Stimulated activated CD8-positive, alpha-beta memory T cell treated with anti-CD3 and anti-CD28 coated beads, Interleukin-2, amount 100 ng/mL, for 48 hours (primary cell): ENCODE measurements around the gene PPP2R5C.

ENCODE experiments used
- DNase-seq, 2 donors: peaks; one replicate each; pipeline ENCODE4 v3.0.0-alpha.2; 2020; ENCODE audit warnings: low read depth in 2 of 2

The PPP2R5C gene

DNA sequence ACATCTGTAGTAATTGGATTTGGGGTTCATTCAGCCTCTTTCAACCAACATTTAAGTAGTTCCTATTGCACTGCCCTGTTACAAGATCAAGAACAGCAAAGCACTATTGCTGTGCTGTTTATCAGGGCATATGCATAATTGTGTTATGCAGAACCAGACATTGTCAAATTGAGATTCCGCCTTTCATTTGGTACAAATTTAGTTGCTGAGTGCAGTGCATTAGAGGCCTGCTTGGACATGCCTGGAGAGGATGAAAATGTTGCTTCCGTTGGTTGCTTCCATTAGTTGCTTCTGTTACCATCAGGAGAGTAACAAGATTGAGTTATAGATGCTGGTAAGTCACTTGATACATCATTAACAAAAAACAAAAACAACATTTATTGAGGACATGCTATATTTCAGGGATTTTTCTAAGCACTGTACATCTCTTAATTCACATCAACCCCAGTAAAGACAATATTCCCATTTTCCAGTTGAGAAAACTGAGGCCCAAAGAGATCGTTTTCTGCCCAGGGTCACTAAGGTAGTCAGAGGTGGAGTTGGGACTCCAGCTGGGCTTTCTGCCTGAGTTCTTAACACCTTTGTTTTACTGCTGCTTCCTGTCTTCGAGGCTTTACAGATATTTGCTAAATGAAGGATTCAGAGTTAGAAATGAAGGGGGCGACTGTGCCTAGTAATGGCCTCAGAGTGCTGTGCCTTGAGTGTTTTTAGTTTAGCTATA, 79.3 kb downstream of the PPP2R5C start:
- DNase-seq, result no peak

DNA sequence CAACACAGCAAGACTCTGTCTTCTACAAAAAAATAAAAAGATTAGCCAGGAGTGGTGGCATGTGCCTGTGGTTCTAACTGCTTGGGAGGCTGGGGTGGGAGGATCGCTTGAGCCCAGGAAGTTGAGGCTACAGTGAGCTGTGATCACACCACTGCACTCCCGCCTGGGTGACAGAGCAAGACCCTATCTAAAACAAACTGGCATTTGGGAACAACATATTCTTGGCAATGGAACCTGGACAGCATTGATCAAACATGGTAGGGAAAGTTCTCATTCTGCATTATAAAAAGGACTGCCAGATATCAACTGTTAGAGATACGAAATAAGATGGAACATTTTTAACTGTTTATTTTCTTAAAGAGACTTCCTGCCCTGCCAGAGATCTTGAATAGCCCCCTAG, 81.5 kb downstream of the PPP2R5C start:
- no peak for DNase-seq

- peak in 1 of 2 donors; percentile 42 for DNase-seq
Observed at GRCh38 chr14:101843665-101844064, 82.2 kb downstream of the PPP2R5C start.

GRCh38 chr14:101844219-101844618, 82.7 kb downstream of the PPP2R5C start:
- DNase-seq, result no peak

DNA sequence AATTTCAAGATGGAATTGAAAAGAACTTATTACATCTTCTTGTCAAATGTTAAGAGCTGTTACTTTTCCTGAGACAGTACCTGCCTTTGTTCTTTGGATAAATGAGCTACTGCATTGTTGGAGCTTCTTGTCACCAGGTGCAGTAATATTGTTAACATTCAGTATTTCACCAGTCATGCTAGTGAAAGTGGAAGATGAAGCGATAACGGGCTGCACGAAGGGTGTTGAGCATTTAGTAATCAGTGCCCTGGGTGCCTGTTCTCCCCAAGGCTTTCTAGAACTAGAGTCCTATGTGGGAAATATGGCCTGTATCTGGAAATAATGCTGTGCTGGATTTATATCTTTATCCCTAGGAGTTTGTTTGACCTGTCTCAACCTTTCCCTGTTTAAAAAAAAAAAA, 83.2 kb downstream of the PPP2R5C start:
- DNase-seq, result no peak

DNA sequence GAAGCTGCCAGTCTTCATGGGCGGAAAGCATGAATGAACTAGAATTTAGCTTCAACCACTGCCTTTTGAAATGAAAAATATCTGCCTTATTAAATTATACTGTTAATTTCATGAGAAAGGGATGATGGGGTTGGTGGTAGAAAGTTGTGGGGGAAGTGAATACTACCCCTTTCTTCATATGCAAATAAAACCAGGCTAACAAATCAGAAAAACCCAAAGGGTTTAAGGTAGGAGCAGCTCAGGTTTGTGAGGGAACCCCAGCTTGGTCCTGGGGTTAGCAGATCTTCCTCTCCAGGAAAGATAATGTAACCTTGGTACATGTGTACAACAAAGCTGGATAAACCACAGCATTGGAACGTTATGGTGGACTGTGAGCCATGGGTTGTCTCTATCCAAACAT, 84.0 kb downstream of the PPP2R5C start:
- DNase-seq, result no peak

GRCh38 chr14:101845896-101846295, 84.4 kb downstream of the PPP2R5C start:
- DNase-seq, result no peak

- no peak for DNase-seq
Observed at GRCh38 chr14:101849125-101849524, 87.6 kb downstream of the PPP2R5C start.

- DNase-seq, result no peak
Observed at GRCh38 chr14:101849640-101850039, 88.1 kb downstream of the PPP2R5C start.

GRCh38 chr14:101851183-101851582, 89.7 kb downstream of the PPP2R5C start:
- DNase-seq, result no peak

- DNase-seq, result no peak
Observed at GRCh38 chr14:101851736-101852405, 90.4 kb downstream of the PPP2R5C start.

GRCh38 chr14:101852785-101853184, 91.3 kb downstream of the PPP2R5C start:
- no peak for DNase-seq

GRCh38 chr14:101853455-101854018, 92.0 kb downstream of the PPP2R5C start:
- DNase-seq, result no peak

DNA sequence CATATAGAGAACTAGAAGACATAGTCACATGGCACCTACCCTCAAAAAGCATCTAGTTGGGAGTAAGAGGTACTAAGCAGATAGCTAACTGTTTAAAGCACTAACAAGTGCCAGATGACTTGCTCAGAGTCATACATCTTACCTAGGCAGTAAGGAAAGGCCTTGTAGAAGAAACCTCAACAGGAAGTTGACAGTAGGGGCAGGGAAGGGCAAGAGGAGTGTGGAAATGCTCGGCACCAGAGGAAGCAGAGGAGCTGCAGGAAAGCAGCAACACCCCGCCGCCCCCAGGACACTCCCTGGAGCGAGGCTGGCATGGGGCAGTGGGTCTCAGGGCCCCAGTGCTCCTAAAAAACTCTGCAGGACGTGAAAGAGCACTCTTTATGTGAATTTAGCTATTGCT, 92.9 kb downstream of the PPP2R5C start:
- DNase-seq, result no peak

DNA sequence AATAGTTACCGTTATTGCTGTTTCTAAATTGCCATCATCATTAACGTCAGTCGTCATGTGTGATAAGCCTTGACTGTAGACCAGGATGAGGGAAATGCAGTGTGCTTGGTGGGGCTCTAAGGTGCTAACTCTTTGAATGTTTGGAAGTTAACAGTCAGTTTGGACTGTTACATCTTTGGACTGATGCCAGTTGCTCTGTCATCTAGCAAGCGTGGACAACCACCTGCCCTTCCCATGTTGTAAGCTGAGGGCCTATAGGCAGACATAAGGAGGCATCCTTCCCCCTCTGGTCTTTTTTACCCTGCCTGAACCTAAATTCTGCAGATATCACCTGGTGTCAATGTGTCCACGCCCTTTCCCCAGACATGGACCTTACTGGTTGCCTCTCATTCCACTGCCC, 94.4 kb downstream of the PPP2R5C start:
- no peak for DNase-seq

- no peak for DNase-seq
Observed at GRCh38 chr14:101856536-101856935, 95.0 kb downstream of the PPP2R5C start.

DNA sequence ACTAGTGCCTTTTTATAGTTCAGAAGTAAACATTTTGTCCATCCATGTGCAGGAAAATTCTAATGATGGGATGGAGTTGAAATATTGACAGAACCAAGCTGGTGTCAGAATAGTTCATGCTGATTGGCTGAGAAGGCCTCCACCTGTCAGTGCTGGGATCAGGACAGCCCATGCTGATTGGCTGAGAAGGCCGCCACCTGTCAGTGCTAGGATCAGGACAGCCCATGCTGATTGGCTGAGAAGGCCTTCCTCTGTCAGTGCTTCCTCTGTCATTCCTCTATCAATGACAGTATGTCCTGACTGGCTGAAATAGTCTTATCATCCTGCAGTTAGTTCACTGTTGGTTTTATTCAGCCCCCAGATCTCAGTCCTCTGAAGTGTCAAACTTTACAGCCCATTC, 95.7 kb downstream of the PPP2R5C start:
- no peak for DNase-seq

DNA sequence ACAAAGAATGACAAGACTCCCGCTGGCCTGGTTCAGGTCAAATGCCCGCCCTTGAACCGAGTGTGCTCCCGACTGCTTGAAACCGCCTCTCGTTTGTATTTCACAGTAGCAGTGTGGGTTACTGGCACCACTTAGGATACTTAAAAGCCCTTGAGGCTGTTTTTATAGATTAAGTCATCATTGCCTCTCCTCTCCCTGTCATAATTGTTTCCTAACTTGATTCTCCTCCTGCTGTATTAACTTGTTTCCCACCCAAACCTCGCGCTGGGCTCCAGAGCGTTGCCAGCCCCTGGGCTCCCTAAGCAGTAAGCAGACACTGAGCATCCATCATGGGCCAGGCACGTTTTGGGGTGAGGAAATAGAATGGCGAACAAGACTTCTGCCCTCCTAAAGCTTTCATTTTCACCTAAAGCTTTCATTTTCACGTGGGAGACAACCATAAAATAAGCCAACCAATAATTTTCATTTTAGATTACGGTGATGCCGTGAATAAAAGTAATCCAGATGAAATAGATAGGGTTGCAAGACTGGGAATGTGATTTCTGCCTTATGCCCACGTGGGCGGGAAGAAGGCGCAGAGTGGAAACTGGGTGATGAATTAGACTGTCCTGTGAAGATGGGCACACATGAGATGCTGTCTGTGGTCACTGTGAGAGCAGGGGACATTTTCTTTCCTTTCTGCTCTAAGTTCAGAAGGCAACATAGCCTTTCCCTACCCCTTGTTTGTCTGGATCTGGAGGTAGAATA, 97.5 kb downstream of the PPP2R5C start:
- no peak for DNase-seq

DNA sequence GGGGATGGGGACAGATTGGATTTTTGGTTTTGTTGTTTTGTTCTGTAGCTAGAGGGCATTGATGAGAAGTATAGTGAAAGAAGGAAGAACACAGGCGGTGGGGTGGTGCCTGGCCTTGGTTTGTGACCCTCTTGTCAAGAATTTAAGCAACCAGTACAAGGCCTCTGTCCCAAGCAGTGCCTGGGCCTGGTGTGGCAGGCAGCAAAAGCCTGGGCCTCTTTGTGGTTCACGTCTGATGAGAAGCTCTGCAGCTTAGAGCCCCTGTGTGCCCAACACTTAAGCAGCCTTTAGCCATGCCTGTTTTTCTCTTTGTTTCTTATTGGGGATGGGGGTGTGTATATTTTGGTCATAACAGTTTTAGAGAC, 98.0 kb downstream of the PPP2R5C start:
- DNase-seq, result no peak

DNA sequence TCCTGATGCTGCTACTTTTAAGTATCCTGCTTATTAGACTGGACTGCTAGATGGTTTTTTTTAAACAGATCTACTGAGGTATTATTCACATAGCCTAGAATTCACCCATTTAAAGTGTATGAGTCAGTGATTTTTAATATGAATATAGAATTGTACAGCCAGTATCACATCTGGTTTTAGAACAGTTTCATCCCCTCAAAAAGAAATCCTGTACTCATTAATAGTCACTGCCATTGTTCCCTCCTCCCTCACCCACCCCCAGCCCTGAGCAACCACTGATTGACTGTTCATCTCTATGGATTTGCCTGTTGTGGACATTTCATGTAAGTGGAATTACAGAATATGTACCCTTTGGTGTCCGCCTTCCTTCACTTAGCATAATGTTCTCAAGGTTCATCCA, 98.4 kb downstream of the PPP2R5C start:
- DNase-seq, result no peak

GRCh38 chr14:101861464-101861863, 100.0 kb downstream of the PPP2R5C start:
- no peak for DNase-seq

- no peak for DNase-seq
Observed at GRCh38 chr14:101862177-101862576, 100.7 kb downstream of the PPP2R5C start.

DNA sequence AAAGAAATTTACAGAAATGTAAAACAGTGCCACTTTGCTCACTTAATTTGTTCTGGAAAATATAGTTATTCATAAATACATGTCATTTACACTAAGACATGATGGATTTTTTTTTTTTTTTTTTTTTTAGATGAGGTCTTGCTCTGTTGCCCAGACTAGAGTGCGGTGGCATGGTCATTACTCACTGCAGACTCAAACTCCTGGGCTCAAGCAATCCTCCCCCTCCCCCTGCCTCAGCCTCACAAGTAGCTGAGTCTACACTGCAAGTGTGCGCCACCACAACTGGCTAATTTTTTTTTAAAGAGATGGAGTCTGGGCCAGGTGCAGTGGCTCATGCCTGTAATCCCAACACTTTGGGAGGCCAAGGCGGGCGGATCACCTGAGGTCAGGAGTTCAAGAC, 101.2 kb downstream of the PPP2R5C start:
- DNase-seq, result no peak
